HFFc6 (cell line): Measurements from ENCODE around the gene ERFE. TPM values are rescaled to one million over a fixed set of nuclear protein-coding genes. Genes with fewer than 3 reads are reported as not detected.

Experiments used
- DNase-seq: peaks from one replicate; pipeline ENCODE4 v3.0.0-alpha.2; 2018
- H3K27ac Mint-ChIP-seq: 2 replicates; pipeline ENCODE4 v1.8.0; 2020; ENCODE audit warnings: mild to moderate bottlenecking, mixed read lengths
- H3K27me3 Mint-ChIP-seq: 2 replicates; pipeline ENCODE4 v1.8.0; 2021; ENCODE audit warnings: mild to moderate bottlenecking, moderate library complexity, mixed read lengths; ENCODE audit not compliant: insufficient read depth
- H3K36me3 Mint-ChIP-seq: 2 replicates; pipeline ENCODE4 v1.8.0; 2021; ENCODE audit warnings: low read depth, mixed read lengths
- H3K4me1 Mint-ChIP-seq: 2 replicates; pipeline ENCODE4 v1.8.0; 2020; ENCODE audit warnings: low read depth, mixed read lengths
- H3K4me3 Mint-ChIP-seq: 2 replicates; pipeline ENCODE4 v1.8.0; 2020; ENCODE audit warnings: mild to moderate bottlenecking, moderate library complexity, mixed read lengths
- H3K9me3 Mint-ChIP-seq: 2 replicates; pipeline ENCODE4 v1.8.0; 2020; ENCODE audit warnings: mild to moderate bottlenecking, mixed read lengths
- CTCF ChIP-seq: fragments of 200-600 bp; sonication (generic); IDR thresholded peaks from 2 replicates; pipeline ENCODE4 v1.5.0; 2021; ENCODE audit warnings: antibody characterized with exemption, mild to moderate bottlenecking
- total RNA-seq, 6 experiments: library from RNA; stranded (reverse); fragmentation: NEBNext Ultra II Directional; extraction: Animal tissue kit (Norgen Biotek cat#: 25700); gene quantifications; 2 replicates in 1 of 6; 3 replicates in 5 of 6; pipeline ENCODE4 v1.2.3, GENCODE V29; 2021

ERFE gene
- total RNA-seq, 6 experiments from 2014 or later, result 0.19 to 0.46 (median 0.41) TPM; not detected in 1

- no peak for DNase-seq
- peaks cover 22% of the 10 kb centered on the region for H3K4me1 Mint-ChIP-seq
- H3K36me3 Mint-ChIP-seq, result no peaks in the 10 kb centered on the region
- no peak overlapping the region for H3K27ac Mint-ChIP-seq
- peaks cover 3% of the 10 kb centered on the region for H3K27me3 Mint-ChIP-seq
- no peak overlapping the region for H3K4me3 Mint-ChIP-seq
- no peaks in the 10 kb centered on the region for H3K9me3 Mint-ChIP-seq
- TF ChIP-seq CTCF, result no peak
Measured at GRCh38 chr2:238145851-238146250, 12.9 kb upstream of the ERFE start.

GRCh38 chr2:238146884-238147544 is 11.8 kb upstream of the ERFE start:
- Mint-ChIP-seq H3K36me3 (no peaks in the 10 kb centered on the region), H3K9me3 (no peaks in the 10 kb centered on the region), H3K4me1 (peaks cover 14% of the 10 kb centered on the region), H3K27me3 (peaks cover 3% of the 10 kb centered on the region), H3K27ac (no peak overlapping the region), H3K4me3 (no peak overlapping the region)
- TF ChIP-seq CTCF, result no peak
- no peak for DNase-seq

GRCh38 chr2:238148981-238149380 is 9.8 kb upstream of the ERFE start:
- DNase-seq, result no peak
- Mint-ChIP-seq H3K4me1 (peaks cover 2% of the 10 kb centered on the region), H3K4me3 (no peak overlapping the region), H3K36me3 (no peaks in the 10 kb centered on the region), H3K27me3 (no peaks in the 10 kb centered on the region; the same call in none of the 2 replicates), H3K27ac (no peak overlapping the region), H3K9me3 (no peaks in the 10 kb centered on the region; the same call in 1 of the 2 replicates)
- TF ChIP-seq CTCF, result no peak

GRCh38 chr2:238149841-238150572 is 8.8 kb upstream of the ERFE start:
- DNase-seq, result no peak
- no peak for TF ChIP-seq CTCF
- Mint-ChIP-seq H3K9me3 (no peaks in the 10 kb centered on the region; the same call in 1 of the 2 replicates), H3K27ac (no peak overlapping the region), H3K4me3 (no peak overlapping the region), H3K4me1 (peaks cover under 1% of the 10 kb centered on the region; the same call in 1 of the 2 replicates), H3K36me3 (no peaks in the 10 kb centered on the region), H3K27me3 (no peaks in the 10 kb centered on the region; the same call in none of the 2 replicates)

- DNase-seq, result no peak
- no peak for TF ChIP-seq CTCF
- H3K27ac Mint-ChIP-seq, result no peak overlapping the region
- H3K27me3 Mint-ChIP-seq, result no peaks in the 10 kb centered on the region; the same call in 1 of the 2 replicates
- no peak overlapping the region for H3K4me3 Mint-ChIP-seq
- peaks cover 7% of the 10 kb centered on the region for H3K4me1 Mint-ChIP-seq
- no peaks in the 10 kb centered on the region; the same call in 1 of the 2 replicates for H3K9me3 Mint-ChIP-seq
- no peaks in the 10 kb centered on the region for H3K36me3 Mint-ChIP-seq
Measured at GRCh38 chr2:238150686-238151085, 8.1 kb upstream of the ERFE start.
